Trophoblast cell (in vitro differentiated cells and primary cell): Measurements from ENCODE around the gene ARHGAP40.

Experiments
- DNase-seq, 2 donors: peaks; one replicate each; pipeline ENCODE4 v3.0.0-alpha.2; 2016
- H2AFZ ChIP-seq: 2 replicates; pipeline ENCODE4 v1.6.1; 2013; ENCODE audit warnings: low read length, moderate library complexity, mild to moderate bottlenecking; ENCODE audit not compliant: insufficient read depth, poor library complexity
- H2AK5ac ChIP-seq: 2 replicates; pipeline ENCODE4 v1.6.1; 2013; ENCODE audit warnings: mild to moderate bottlenecking, low read length
- H2BK120ac ChIP-seq: 2 replicates; pipeline ENCODE4 v1.6.1; 2013; ENCODE audit warnings: low read length, mild to moderate bottlenecking, moderate library complexity; ENCODE audit not compliant: insufficient read depth, poor library complexity
- H2BK12ac ChIP-seq: 2 replicates; pipeline ENCODE4 v1.6.1; 2013; ENCODE audit warnings: mild to moderate bottlenecking, low read length, moderate library complexity
- H2BK5ac ChIP-seq: 2 replicates; pipeline ENCODE4 v1.6.1; 2013; ENCODE audit warnings: low read length, low read depth, moderate library complexity, mild to moderate bottlenecking; ENCODE audit not compliant: poor library complexity
- H3K14ac ChIP-seq: 2 replicates; pipeline ENCODE4 v1.6.1; 2013; ENCODE audit warnings: mild to moderate bottlenecking, low read length
- H3K18ac ChIP-seq: 2 replicates; pipeline ENCODE4 v1.6.1; 2013; ENCODE audit warnings: mild to moderate bottlenecking, low read length
- H3K23ac ChIP-seq: 2 replicates; pipeline ENCODE4 v1.6.1; 2013; ENCODE audit warnings: low read length
- H3K27ac ChIP-seq: 2 replicates; pipeline ENCODE4 v1.5.1; 2013; ENCODE audit warnings: low read depth, mild to moderate bottlenecking, inconsistent platforms, low read length, moderate library complexity
- H3K27me3 ChIP-seq: 2 replicates; pipeline ENCODE4 v1.6.1; 2013; ENCODE audit warnings: inconsistent platforms, mild to moderate bottlenecking, low read length, moderate library complexity; ENCODE audit not compliant: insufficient read depth
- H3K36me3 ChIP-seq, 2 experiments: 1 replicate in 1 of 2; 2 replicates in 1 of 2; pipeline ENCODE4 v1.6.1; 2013; ENCODE audit warnings: low read length in 2 of 2, mild to moderate bottlenecking in 2 of 2, moderate library complexity in 1 of 2; ENCODE audit not compliant: insufficient read depth in 2 of 2, control insufficient read depth in 1 of 2
- H3K4ac ChIP-seq: 2 replicates; pipeline ENCODE4 v1.6.1; 2013; ENCODE audit warnings: low read depth, mild to moderate bottlenecking, low read length, moderate library complexity
- H3K4me1 ChIP-seq, 2 experiments: 1 replicate in 1 of 2; 2 replicates in 1 of 2; pipeline ENCODE4 v1.6.1; 2013; ENCODE audit warnings: low read length in 2 of 2, mild to moderate bottlenecking in 2 of 2, moderate library complexity in 1 of 2; ENCODE audit not compliant: insufficient read depth in 2 of 2, control insufficient read depth in 1 of 2
- H3K4me2 ChIP-seq: 2 replicates; pipeline ENCODE4 v1.6.1; 2013; ENCODE audit warnings: inconsistent platforms, mild to moderate bottlenecking, low read length, moderate library complexity
- H3K4me3 ChIP-seq: 2 replicates; pipeline ENCODE4 v1.5.1; 2013; ENCODE audit warnings: mild to moderate bottlenecking, low read depth, low read length, inconsistent platforms
- H3K79me1 ChIP-seq: one replicate; pipeline ENCODE4 v1.6.1; 2013; ENCODE audit warnings: low read length
- H3K79me2 ChIP-seq: 2 replicates; pipeline ENCODE4 v1.6.1; 2013; ENCODE audit warnings: low read length, mild to moderate bottlenecking; ENCODE audit not compliant: control insufficient read depth, insufficient read depth, poor library complexity
- H3K9ac ChIP-seq: 2 replicates; pipeline ENCODE4 v1.6.1; 2013; ENCODE audit warnings: mild to moderate bottlenecking, low read length
- H3K9me3 ChIP-seq: 2 replicates; pipeline ENCODE4 v1.6.1; 2013; ENCODE audit warnings: low read depth, mild to moderate bottlenecking, control low read depth, inconsistent platforms, low read length; ENCODE audit not compliant: insufficient read depth
- H4K12ac ChIP-seq: 2 replicates; pipeline ENCODE4 v1.6.1; 2013; ENCODE audit warnings: low read depth, mild to moderate bottlenecking, low read length, moderate library complexity
- H4K8ac ChIP-seq: 2 replicates; pipeline ENCODE4 v1.6.1; 2013; ENCODE audit warnings: low read depth, mild to moderate bottlenecking, low read length, moderate library complexity
- H4K91ac ChIP-seq: one replicate; pipeline ENCODE4 v1.6.1; 2013; ENCODE audit warnings: low read depth, mild to moderate bottlenecking, low read length, moderate library complexity
- WGBS: extraction: QIAGEN DNeasy Blood & Tissue Kit; methylation state at CpG from one replicate; pipeline ENCODE4 v1.1.7; 2013; ENCODE audit warnings: missing lambda C conversion rate; ENCODE audit not compliant: insufficient read length, insufficient coverage; ENCODE audit errors: extremely low coverage; 5-methylcytosine and 5-hydroxymethylcytosine counted together

The ARHGAP40 gene

DNA sequence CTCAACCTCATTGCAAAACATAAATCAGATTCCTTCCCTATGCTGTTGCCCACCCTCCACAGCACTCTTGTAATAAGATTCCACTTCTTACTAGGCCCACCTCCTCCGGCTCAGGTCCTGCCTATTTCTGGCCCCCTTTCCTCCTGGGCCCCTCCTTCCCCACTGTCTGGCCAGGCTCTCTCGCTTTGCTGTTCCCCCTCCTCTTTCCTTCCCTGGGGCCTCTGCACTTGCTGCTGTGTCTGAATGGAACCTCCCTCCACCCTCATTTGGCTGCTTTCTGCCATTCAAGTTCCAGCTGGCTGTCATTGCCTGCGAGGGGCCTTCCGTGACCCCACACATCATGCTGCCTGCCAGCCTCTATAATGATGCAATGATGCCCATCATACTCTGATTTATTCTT, 38.9 kb downstream of the ARHGAP40 start:
- WGBS: no CpG with 5 or more reads among the region's 4 CpGs
- Histone ChIP-seq H3K4me3 (no peak overlapping the region), H3K27ac (no peak overlapping the region), H3K23ac (no peak overlapping the region), H3K18ac (no peak overlapping the region), H3K14ac (no peak overlapping the region), H3K79me1 (no peaks in the 10 kb centered on the region), H2AK5ac (no peak overlapping the region), H4K91ac (no peak overlapping the region), H3K4ac (no peak overlapping the region), H2AFZ (no peak overlapping the region), H4K12ac (no peak overlapping the region), H2BK5ac (no peak overlapping the region), H2BK120ac (no peak overlapping the region), H3K9me3 (peaks cover 3% of the 10 kb centered on the region), H3K27me3 (peaks cover 1% of the 10 kb centered on the region), H2BK12ac (no peak overlapping the region), H3K9ac (no peak overlapping the region), H3K79me2 (no peaks in the 10 kb centered on the region), H3K36me3 (peaks cover 0 to 2% of the 10 kb centered on the region in 2 experiments), H3K4me2 (no peak overlapping the region), H3K4me1 (no peaks in the 10 kb centered on the region), H4K8ac (no peak overlapping the region)
- DNase-seq: no peak

- H3K4me3 ChIP-seq: no peak overlapping the region
- peaks cover 3% of the 10 kb centered on the region for H3K9me3 ChIP-seq
- no peaks in the 10 kb centered on the region for H3K79me2 ChIP-seq
- H2BK5ac ChIP-seq: no peak overlapping the region
- no peak overlapping the region for H3K4ac ChIP-seq
- no peak overlapping the region for H2AK5ac ChIP-seq
- no peak overlapping the region for H3K14ac ChIP-seq
- H2AFZ ChIP-seq: no peak overlapping the region
- no peak for DNase-seq
- no peak overlapping the region for H4K8ac ChIP-seq
- no peak overlapping the region for H2BK12ac ChIP-seq
- no peak overlapping the region for H3K23ac ChIP-seq
- H4K91ac ChIP-seq: no peak overlapping the region
- no peak overlapping the region for H3K27ac ChIP-seq
- H4K12ac ChIP-seq: no peak overlapping the region
- peaks cover 3% of the 10 kb centered on the region for H3K27me3 ChIP-seq
- H3K4me2 ChIP-seq: no peak overlapping the region
- no peaks in the 10 kb centered on the region for H3K4me1 ChIP-seq
- no peaks in the 10 kb centered on the region for H3K79me1 ChIP-seq
- 100% methylated on average over 1 of the region's 2 CpGs for WGBS
- H3K9ac ChIP-seq: no peak overlapping the region
- peaks cover 2 to 5% of the 10 kb centered on the region in 2 experiments for H3K36me3 ChIP-seq
- H3K18ac ChIP-seq: no peak overlapping the region
- H2BK120ac ChIP-seq: no peak overlapping the region
These were observed 40.9 kb downstream of the ARHGAP40 start for GRCh38 chr20:38642498-38642897.

DNA sequence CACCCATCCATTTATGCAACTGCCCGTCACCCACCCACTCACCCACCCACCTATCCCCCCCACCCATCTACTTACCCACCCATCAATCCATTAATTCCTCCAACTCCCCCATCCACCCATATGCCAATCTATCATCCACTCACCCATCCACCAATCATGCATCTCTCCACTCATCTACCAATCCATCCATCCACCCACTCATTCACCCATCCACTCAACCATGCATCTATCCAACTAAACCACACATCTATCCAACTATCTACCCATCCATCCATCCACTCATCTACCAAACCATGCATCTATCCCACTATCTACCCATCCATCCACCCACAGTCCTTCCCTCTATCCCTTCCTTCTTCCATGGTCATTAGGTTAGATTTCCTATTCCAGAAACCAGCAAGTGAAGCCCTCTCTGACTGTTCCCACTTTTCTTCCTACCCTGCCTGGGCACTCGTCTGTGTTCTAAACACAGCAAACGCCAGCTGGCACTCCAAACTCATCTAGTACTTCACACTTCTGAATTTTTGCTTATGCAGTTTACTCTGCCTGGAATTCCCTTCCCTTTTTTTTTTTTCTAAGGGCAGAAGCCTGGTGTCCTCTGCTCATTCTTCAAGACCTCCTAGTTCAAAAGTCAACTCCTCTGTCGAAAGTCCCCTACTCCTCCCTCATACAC, 43.1 kb downstream of the ARHGAP40 start:
- no peak overlapping the region for H4K12ac ChIP-seq
- peaks cover 3% of the 10 kb centered on the region for H3K27me3 ChIP-seq
- H2BK120ac ChIP-seq: no peak overlapping the region
- no peak overlapping the region for H3K9ac ChIP-seq
- no peak for DNase-seq
- no peak overlapping the region for H3K23ac ChIP-seq
- H3K79me1 ChIP-seq: no peaks in the 10 kb centered on the region
- no peak overlapping the region for H3K4ac ChIP-seq
- no peak overlapping the region for H4K8ac ChIP-seq
- H3K14ac ChIP-seq: no peak overlapping the region
- no peak overlapping the region for H3K27ac ChIP-seq
- H3K4me1 ChIP-seq: no peaks in the 10 kb centered on the region
- no peak overlapping the region for H2BK5ac ChIP-seq
- H3K18ac ChIP-seq: no peak overlapping the region
- no peak overlapping the region for H3K4me3 ChIP-seq
- H3K9me3 ChIP-seq: peaks cover 3% of the 10 kb centered on the region
- no peak overlapping the region for H2AFZ ChIP-seq
- no peak overlapping the region for H3K4me2 ChIP-seq
- H4K91ac ChIP-seq: no peak overlapping the region
- H3K36me3 ChIP-seq: peaks cover 4 to 7% of the 10 kb centered on the region in 2 experiments
- no peak overlapping the region for H2BK12ac ChIP-seq
- WGBS: 100% methylated on average over 1 of the region's 4 CpGs
- H2AK5ac ChIP-seq: no peak overlapping the region
- no peaks in the 10 kb centered on the region for H3K79me2 ChIP-seq

DNA sequence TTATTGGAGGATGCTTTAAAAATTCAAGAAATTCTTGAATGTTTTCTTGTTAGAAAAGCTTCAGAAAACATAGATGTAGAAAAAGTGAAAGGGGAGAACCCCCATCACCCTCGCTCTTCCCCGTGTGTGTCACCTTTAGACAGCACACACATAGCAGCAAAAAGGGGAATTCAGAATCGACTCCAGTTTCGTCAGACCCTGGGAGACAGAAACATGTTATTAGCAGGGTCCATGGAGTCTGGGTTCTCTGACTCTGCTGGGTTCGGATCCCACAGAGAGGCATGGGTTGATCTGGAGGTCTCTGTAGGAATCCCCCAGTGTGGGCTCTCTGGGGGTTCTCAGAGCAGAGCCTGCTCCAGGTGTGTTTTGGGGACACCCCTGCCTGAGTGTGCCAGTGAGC, 43.7 kb downstream of the ARHGAP40 start:
- no peak overlapping the region for H4K91ac ChIP-seq
- H3K4me2 ChIP-seq: no peak overlapping the region
- H3K4me3 ChIP-seq: no peak overlapping the region
- H3K4me1 ChIP-seq: no peaks in the 10 kb centered on the region
- peaks cover 3% of the 10 kb centered on the region for H3K27me3 ChIP-seq
- no peak overlapping the region for H3K27ac ChIP-seq
- no peak overlapping the region for H2AFZ ChIP-seq
- DNase-seq: no peak
- no peak overlapping the region for H4K8ac ChIP-seq
- no peak overlapping the region for H3K4ac ChIP-seq
- peaks cover 3% of the 10 kb centered on the region for H3K9me3 ChIP-seq
- no peak overlapping the region for H3K18ac ChIP-seq
- H2BK12ac ChIP-seq: no peak overlapping the region
- no peak overlapping the region for H3K14ac ChIP-seq
- H3K9ac ChIP-seq: no peak overlapping the region
- peaks cover 4 to 7% of the 10 kb centered on the region in 2 experiments for H3K36me3 ChIP-seq
- no peaks in the 10 kb centered on the region for H3K79me2 ChIP-seq
- no peak overlapping the region for H3K23ac ChIP-seq
- no peak overlapping the region for H2BK5ac ChIP-seq
- H2AK5ac ChIP-seq: no peak overlapping the region
- WGBS: no CpG with 5 or more reads among the region's 5 CpGs
- no peak overlapping the region for H2BK120ac ChIP-seq
- no peak overlapping the region for H4K12ac ChIP-seq
- H3K79me1 ChIP-seq: no peaks in the 10 kb centered on the region
